ENCODE results near the gene VAMP2. TPM values are rescaled to one million over a fixed set of nuclear protein-coding genes. Genes with fewer than 3 reads are reported as not detected.
A peak's percentile ranks its signal among the peaks of the same experiment; 100 is the strongest.

VAMP2 gene
- total and polyA plus RNA-seq, 9 of the 15 experiments (the other 6 are each of a cell fraction or from before 2014, with no cell fraction given): 2.3 to 31.8 (median 6.0) TPM

- TF ChIP-seq MXD1 (CRISPR knock-in tag; IDR thresholded peaks at IDR 0.05; ENCODE audit: borderline replicate concordance, poor library complexity, severe bottlenecking) (peak; percentile 56), TBP (optimal IDR thresholded peaks at IDR 0.05; ENCODE audit: low read depth, low read length) (peak; percentile 36), MBD2 (IDR thresholded peaks at IDR 0.05; ENCODE audit: borderline replicate concordance, low read depth) (no peak; the same call in 1 of the 2 replicates), ATF3 (IDR thresholded peaks at IDR 0.05) (peak; percentile 76), ATF3 (CRISPR knock-in tag; conservative IDR thresholded peaks at IDR 0.05) (no peak), ZNF274 (IDR thresholded peaks at IDR 0.05; ENCODE audit: borderline replicate concordance, low read depth, low read length) (no peak), POLR2B (IDR thresholded peaks at IDR 0.05; ENCODE audit: low read depth, partially characterized antibody) (peak; percentile 32), CCNT2 (IDR thresholded peaks at IDR 0.05; ENCODE audit: borderline replicate concordance, extremely low read depth, insufficient read length, low read depth, low read length) (peak; percentile 61), PHF8 (IDR thresholded peaks at IDR 0.05; ENCODE audit: borderline replicate concordance, low read length) (peak; percentile 11; the same call in 1 of the 2 replicates), EP400 (IDR thresholded peaks at IDR 0.05) (peak; percentile 52; the same call in 1 of the 2 replicates), USF2 (CRISPR knock-in tag; IDR thresholded peaks at IDR 0.05) (peak; percentile 18; the same call in 1 of the 2 replicates), ZBTB5 (IDR thresholded peaks at IDR 0.05) (0 out of 2 replicates have a peak, but pooled peaks have one; percentile 49), XRCC4 (IDR thresholded peaks at IDR 0.05; ENCODE audit: extremely low read depth, insufficient read depth, insufficient read length) (no peak), ZNF217 (CRISPR knock-in tag; IDR thresholded peaks at IDR 0.05) (no peak)
- TF ChIP-seq, protein P1, sequence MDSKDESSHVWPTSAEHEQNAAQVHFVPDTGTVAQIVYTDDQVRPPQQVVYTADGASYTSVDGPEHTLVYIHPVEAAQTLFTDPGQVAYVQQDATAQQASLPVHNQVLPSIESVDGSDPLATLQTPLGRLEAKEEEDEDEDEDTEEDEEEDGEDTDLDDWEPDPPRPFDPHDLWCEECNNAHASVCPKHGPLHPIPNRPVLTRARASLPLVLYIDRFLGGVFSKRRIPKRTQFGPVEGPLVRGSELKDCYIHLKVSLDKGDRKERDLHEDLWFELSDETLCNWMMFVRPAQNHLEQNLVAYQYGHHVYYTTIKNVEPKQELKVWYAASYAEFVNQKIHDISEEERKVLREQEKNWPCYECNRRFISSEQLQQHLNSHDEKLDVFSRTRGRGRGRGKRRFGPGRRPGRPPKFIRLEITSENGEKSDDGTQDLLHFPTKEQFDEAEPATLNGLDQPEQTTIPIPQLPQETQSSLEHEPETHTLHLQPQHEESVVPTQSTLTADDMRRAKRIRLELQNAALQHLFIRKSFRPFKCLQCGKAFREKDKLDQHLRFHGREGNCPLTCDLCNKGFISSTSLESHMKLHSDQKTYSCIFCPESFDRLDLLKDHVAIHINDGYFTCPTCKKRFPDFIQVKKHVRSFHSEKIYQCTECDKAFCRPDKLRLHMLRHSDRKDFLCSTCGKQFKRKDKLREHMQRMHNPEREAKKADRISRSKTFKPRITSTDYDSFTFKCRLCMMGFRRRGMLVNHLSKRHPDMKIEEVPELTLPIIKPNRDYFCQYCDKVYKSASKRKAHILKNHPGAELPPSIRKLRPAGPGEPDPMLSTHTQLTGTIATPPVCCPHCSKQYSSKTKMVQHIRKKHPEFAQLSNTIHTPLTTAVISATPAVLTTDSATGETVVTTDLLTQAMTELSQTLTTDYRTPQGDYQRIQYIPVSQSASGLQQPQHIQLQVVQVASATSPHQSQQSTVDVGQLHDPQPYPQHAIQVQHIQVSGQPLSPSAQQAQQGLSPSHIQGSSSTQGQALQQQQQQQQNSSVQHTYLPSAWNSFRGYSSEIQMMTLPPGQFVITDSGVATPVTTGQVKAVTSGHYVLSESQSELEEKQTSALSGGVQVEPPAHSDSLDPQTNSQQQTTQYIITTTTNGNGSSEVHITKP (IDR thresholded peaks at IDR 0.05; ENCODE audit: partially characterized antibody): peak; percentile 58
- TF ChIP-seq, protein P2, sequence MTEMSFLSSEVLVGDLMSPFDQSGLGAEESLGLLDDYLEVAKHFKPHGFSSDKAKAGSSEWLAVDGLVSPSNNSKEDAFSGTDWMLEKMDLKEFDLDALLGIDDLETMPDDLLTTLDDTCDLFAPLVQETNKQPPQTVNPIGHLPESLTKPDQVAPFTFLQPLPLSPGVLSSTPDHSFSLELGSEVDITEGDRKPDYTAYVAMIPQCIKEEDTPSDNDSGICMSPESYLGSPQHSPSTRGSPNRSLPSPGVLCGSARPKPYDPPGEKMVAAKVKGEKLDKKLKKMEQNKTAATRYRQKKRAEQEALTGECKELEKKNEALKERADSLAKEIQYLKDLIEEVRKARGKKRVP (CRISPR knock-in tag; IDR thresholded peaks at IDR 0.05): no peak
- TF ChIP-seq, protein P3, sequence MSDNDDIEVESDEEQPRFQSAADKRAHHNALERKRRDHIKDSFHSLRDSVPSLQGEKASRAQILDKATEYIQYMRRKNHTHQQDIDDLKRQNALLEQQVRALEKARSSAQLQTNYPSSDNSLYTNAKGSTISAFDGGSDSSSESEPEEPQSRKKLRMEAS (CRISPR knock-in tag; IDR thresholded peaks at IDR 0.05): peak; percentile 85
Measured at GRCh38 chr17:8152112-8152775, 10.5 kb downstream of the VAMP2 start, which contains the start of gene PER1 (continued).
